Endodermal cell (in vitro differentiated cells): Measurements from ENCODE around the gene DOCK10. TPM values are rescaled to one million over a fixed set of nuclear protein-coding genes. Genes with fewer than 3 reads are reported as not detected.

Source experiments
- DNase-seq: peaks from one replicate; pipeline ENCODE4 v3.0.0-alpha.2; 2017
- H3K27ac ChIP-seq: 2 replicates; pipeline ENCODE4 v1.5.1; 2013; ENCODE audit warnings: mild to moderate bottlenecking, low read depth, low read length, moderate library complexity
- H3K27me3 ChIP-seq: 2 replicates; pipeline ENCODE4 v1.6.1; 2013; ENCODE audit warnings: mild to moderate bottlenecking, low read length, moderate library complexity; ENCODE audit not compliant: insufficient read depth, control insufficient read depth, poor library complexity, severe bottlenecking
- H3K36me3 ChIP-seq: 2 replicates; pipeline ENCODE4 v1.7.0; 2013; ENCODE audit warnings: mild to moderate bottlenecking, low read length, moderate library complexity; ENCODE audit not compliant: control insufficient read depth, insufficient read depth
- H3K4me1 ChIP-seq: one replicate; pipeline ENCODE4 v1.7.0; 2013; ENCODE audit warnings: low read length; ENCODE audit not compliant: control insufficient read depth, insufficient read depth
- H3K4me3 ChIP-seq: 2 replicates; pipeline ENCODE4 v1.5.1; 2013; ENCODE audit warnings: mild to moderate bottlenecking, low read length, moderate library complexity
- H3K9ac ChIP-seq: 2 replicates; pipeline ENCODE4 v1.6.1; 2013; ENCODE audit warnings: mild to moderate bottlenecking, low read length, moderate library complexity; ENCODE audit not compliant: poor library complexity, severe bottlenecking; ENCODE audit errors: extremely low read depth
- H3K9me3 ChIP-seq: 2 replicates; pipeline ENCODE4 v1.6.1; 2013; ENCODE audit warnings: mild to moderate bottlenecking, low read length, moderate library complexity; ENCODE audit not compliant: control insufficient read depth
- H3K27ac Mint-ChIP-seq: 2 replicates; pipeline ENCODE4 v1.8.0; 2020; ENCODE audit warnings: mixed read lengths
- H3K27me3 Mint-ChIP-seq: 2 replicates; pipeline ENCODE4 v1.8.0; 2021; ENCODE audit warnings: mild to moderate bottlenecking, mixed read lengths; ENCODE audit not compliant: insufficient read depth
- H3K36me3 Mint-ChIP-seq: 2 replicates; pipeline ENCODE4 v1.8.0; 2020; ENCODE audit warnings: low read depth, mixed read lengths
- H3K4me1 Mint-ChIP-seq: 2 replicates; pipeline ENCODE4 v1.8.0; 2020; ENCODE audit warnings: mixed read lengths
- H3K4me3 Mint-ChIP-seq: 2 replicates; pipeline ENCODE4 v1.8.0; 2020; ENCODE audit warnings: mild to moderate bottlenecking, moderate library complexity, mixed read lengths
- H3K9me3 Mint-ChIP-seq: 2 replicates; pipeline ENCODE4 v1.8.0; 2020; ENCODE audit warnings: mild to moderate bottlenecking, mixed read lengths
- WGBS, 2 experiments: methylation state at CpG; one replicate each; pipeline versions ENCODE4 v1.1.5 to v1.1.7; 2013; ENCODE audit warnings: missing lambda C conversion rate in 2 of 2, mixed read lengths in 1 of 2; ENCODE audit not compliant: insufficient coverage in 1 of 2, insufficient read length in 1 of 2; 5-methylcytosine and 5-hydroxymethylcytosine counted together
- total RNA-seq, 2 donors: library from RNA; stranded (reverse); fragmentation: NEBNext Ultra II Directional in 1 of 2; extraction: Animal tissue kit (Norgen Biotek cat#: 25700) in 1 of 2; gene quantifications; 2 replicates in 1 of 2; 3 replicates in 1 of 2; pipeline ENCODE4 v1.2.1, GENCODE V29; 2021
- TF ChIP-seq, protein P1 (sequence below): fragments of 200-600 bp; sonication (generic); conservative IDR thresholded peaks from 2 replicates; pipeline ENCODE4 v1.5.0; 2021; ENCODE audit warnings: antibody characterized with exemption, mild to moderate bottlenecking

Gene DOCK10
- total RNA-seq, 2 donors from 2014 or later: 0.44 to 1.4 TPM

DNA sequence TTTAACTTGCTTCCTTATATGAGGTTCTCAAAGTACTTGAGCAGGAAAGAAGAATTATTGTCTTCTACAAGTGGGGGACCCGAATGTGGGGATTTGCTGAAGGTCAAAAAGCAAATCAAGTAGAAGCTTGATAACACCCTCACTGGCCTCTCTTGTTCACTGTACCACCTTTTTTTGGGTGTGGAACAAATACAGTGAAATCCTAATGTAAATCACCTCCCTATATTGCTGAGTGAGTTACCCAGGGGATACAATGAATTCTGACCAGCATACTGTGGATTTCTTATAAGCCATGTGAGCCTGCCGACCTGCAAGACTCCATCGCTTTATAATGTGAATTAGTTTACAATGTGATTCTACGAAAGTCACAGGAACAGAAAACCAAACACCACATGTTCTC lies 66.5 kb downstream of the DOCK10 start:
- TF ChIP-seq, protein P1, sequence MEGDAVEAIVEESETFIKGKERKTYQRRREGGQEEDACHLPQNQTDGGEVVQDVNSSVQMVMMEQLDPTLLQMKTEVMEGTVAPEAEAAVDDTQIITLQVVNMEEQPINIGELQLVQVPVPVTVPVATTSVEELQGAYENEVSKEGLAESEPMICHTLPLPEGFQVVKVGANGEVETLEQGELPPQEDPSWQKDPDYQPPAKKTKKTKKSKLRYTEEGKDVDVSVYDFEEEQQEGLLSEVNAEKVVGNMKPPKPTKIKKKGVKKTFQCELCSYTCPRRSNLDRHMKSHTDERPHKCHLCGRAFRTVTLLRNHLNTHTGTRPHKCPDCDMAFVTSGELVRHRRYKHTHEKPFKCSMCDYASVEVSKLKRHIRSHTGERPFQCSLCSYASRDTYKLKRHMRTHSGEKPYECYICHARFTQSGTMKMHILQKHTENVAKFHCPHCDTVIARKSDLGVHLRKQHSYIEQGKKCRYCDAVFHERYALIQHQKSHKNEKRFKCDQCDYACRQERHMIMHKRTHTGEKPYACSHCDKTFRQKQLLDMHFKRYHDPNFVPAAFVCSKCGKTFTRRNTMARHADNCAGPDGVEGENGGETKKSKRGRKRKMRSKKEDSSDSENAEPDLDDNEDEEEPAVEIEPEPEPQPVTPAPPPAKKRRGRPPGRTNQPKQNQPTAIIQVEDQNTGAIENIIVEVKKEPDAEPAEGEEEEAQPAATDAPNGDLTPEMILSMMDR: no peak
- Mint-ChIP-seq H3K27ac (no peak overlapping the region), H3K9me3 (no peaks in the 10 kb centered on the region), H3K4me3 (no peak overlapping the region), H3K4me1 (no peaks in the 10 kb centered on the region), H3K36me3 (no peaks in the 10 kb centered on the region), H3K27me3 (no peaks in the 10 kb centered on the region)
- no peak overlapping the region for H3K4me3 ChIP-seq
- 92 to 97% methylated on average over 2 to 4 of the region's 4 CpGs for WGBS, 2 experiments
- H3K4me1 ChIP-seq: no peaks in the 10 kb centered on the region
- H3K27me3 ChIP-seq: no peaks in the 10 kb centered on the region
- H3K9ac ChIP-seq: no peak overlapping the region
- no peaks in the 10 kb centered on the region for H3K36me3 ChIP-seq
- no peaks in the 10 kb centered on the region for H3K9me3 ChIP-seq
- no peak for DNase-seq
- H3K27ac ChIP-seq: no peak overlapping the region

DNA sequence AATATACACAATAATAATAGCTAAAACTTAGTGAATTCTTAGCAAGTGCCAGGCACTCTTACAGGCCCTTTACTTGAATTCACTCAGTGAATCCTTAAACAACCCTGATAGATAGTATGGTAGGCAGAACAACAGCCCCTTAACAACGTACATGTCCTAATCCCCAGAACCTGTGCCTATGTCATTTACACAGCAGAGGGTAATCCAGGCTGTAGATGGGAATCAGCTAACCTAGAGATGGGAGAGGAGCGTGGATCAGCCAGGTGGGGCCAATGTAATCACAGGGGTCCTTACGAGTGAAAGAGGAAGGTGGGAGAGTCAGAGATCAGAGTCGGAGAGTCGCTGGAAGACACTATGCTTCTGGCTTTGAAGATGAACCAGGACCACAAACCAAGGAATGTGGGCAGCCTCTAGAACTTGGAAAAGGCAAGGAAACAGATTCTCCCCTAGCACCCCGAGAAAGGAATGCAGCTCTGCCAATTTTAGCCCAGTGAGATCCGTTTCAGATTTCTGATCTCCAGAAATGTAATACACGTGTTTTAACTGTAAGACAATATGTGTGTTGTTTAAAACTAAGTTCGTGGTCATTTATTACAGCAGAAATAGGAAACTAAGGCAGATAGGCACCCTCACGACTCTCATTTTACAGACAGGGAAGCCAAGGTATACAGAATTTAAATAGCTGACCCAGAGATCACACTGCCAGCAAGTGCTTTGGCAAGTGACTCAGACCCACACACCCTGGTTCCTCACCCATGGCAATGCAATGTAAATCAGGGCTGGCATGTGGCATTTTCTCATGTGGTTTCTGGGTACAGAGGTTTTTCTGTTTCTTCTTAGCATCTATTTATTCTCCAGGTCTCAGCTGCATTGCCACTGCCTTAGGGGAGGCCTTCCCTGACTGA lies 68.9 kb downstream of the DOCK10 start:
- Mint-ChIP-seq H3K4me1 (peaks cover 9% of the 10 kb centered on the region), H3K36me3 (no peaks in the 10 kb centered on the region), H3K9me3 (no peaks in the 10 kb centered on the region), H3K27ac (no peak overlapping the region), H3K27me3 (no peaks in the 10 kb centered on the region), H3K4me3 (no peak overlapping the region)
- Histone ChIP-seq H3K4me3 (no peak overlapping the region), H3K36me3 (no peaks in the 10 kb centered on the region), H3K9ac (no peak overlapping the region), H3K9me3 (no peaks in the 10 kb centered on the region), H3K27me3 (no peaks in the 10 kb centered on the region), H3K27ac (no peak overlapping the region), H3K4me1 (no peaks in the 10 kb centered on the region)
- DNase-seq: no peak
- WGBS, 2 experiments: 89% methylated on average over 10 of the region's 10 CpGs
- TF ChIP-seq, protein P1: no peak

GRCh38 chr2:224971214-224971613 lies 71.1 kb downstream of the DOCK10 start:
- Histone ChIP-seq H3K4me3 (no peak overlapping the region), H3K36me3 (no peaks in the 10 kb centered on the region), H3K27ac (no peak overlapping the region), H3K9me3 (no peaks in the 10 kb centered on the region), H3K27me3 (no peaks in the 10 kb centered on the region), H3K4me1 (no peaks in the 10 kb centered on the region), H3K9ac (no peak overlapping the region)
- H3K4me1 Mint-ChIP-seq: peaks cover 9% of the 10 kb centered on the region
- no peak overlapping the region for H3K27ac Mint-ChIP-seq
- no peaks in the 10 kb centered on the region for H3K36me3 Mint-ChIP-seq
- no peak overlapping the region for H3K4me3 Mint-ChIP-seq
- WGBS, 2 experiments: 67 to 82% methylated on average over 1 to 4 of the region's 4 CpGs
- TF ChIP-seq, protein P1: no peak
- peak; percentile 75 for DNase-seq
- H3K9me3 Mint-ChIP-seq: no peaks in the 10 kb centered on the region
- H3K27me3 Mint-ChIP-seq: no peaks in the 10 kb centered on the region
